Activated CD8-positive, alpha-beta T cell treated with anti-CD3 and anti-CD28 coated beads, Interleukin-2, amount 10 ng/mL, durations not matched to agents 7 days and 5 days (primary cell): ENCODE data around the gene TRAPPC5. TPM values are rescaled to one million over a fixed set of nuclear protein-coding genes. Genes with fewer than 3 reads are reported as not detected.

ENCODE experiments used
- ATAC-seq: fragments of 150-1000 bp; cut with Tn5 transposase; one replicate; pipeline ENCODE4 v1.10.0; 2021; ENCODE audit warnings: moderate library complexity
- CTCF ChIA-PET: fragments of 350-600 bp; sonication (Branson Sonifier 250); formaldehyde crosslinking; loops from one replicate; lab custom pipeline; 2021; ENCODE audit warnings: antibody characterized with exemption; lab: Charles Lee
- POLR2A ChIA-PET: fragments of 350-600 bp; sonication (Branson Sonifier 250); formaldehyde crosslinking; loops from one replicate; lab custom pipeline; 2021; ENCODE audit warnings: antibody characterized with exemption; lab: Charles Lee
- DNase-seq: peaks from one replicate; pipeline ENCODE4 v3.0.0-alpha.2; 2020
- H3K27ac Mint-ChIP-seq: one replicate; pipeline ENCODE4 v1.8.0; 2021; ENCODE audit warnings: mild to moderate bottlenecking, mixed read lengths
- H3K27me3 Mint-ChIP-seq: one replicate; pipeline ENCODE4 v1.8.0; 2021; ENCODE audit warnings: low read depth, mixed read lengths
- H3K36me3 Mint-ChIP-seq: one replicate; pipeline ENCODE4 v1.8.0; 2021; ENCODE audit warnings: low read depth, mixed read lengths
- H3K4me1 Mint-ChIP-seq: one replicate; pipeline ENCODE4 v1.8.0; 2021; ENCODE audit warnings: low read depth, mixed read lengths
- H3K4me3 Mint-ChIP-seq: one replicate; pipeline ENCODE4 v1.8.0; 2021; ENCODE audit warnings: mild to moderate bottlenecking, mixed read lengths
- H3K9me3 Mint-ChIP-seq: one replicate; pipeline ENCODE4 v1.8.0; 2022; ENCODE audit warnings: mixed read lengths; ENCODE audit not compliant: insufficient read depth
- total RNA-seq, 2 experiments: library from RNA; stranded (reverse); gene quantifications; one replicate each; pipeline ENCODE4 v1.2.3, GENCODE V29; 2021

TRAPPC5 gene
- total RNA-seq: 10 to 100 TPM; 92.8 to 95.1 TPM

GRCh38 chr19:7680606-7681339, at the start of gene TRAPPC5:
Gene TRAPPC5 (plus strand): TSS chr19:7680833. CDS start chr19:7682254, 1,421 bp downstream.
- ATAC-seq (peak; percentile 80), DNase-seq (peak; percentile 88)
- Mint-ChIP-seq H3K36me3 (peaks cover 11% of the 10 kb centered on the region), H3K4me3 (peak within 1 kb of the TSS; percentile 87), H3K27ac (peak within 1 kb of the TSS; percentile 93), H3K27me3 (peaks cover 17% of the 10 kb centered on the region), H3K4me1 (peaks cover 54% of the 10 kb centered on the region), H3K9me3 (no peaks in the 10 kb centered on the region)
- ChIA-PET CTCF (interaction anchor here (0.5 to 3.2 kb wide), 63 partner anchors 8 to 1935 kb away, joined by 3 to 100 read pairs (median 4); partner anchors contain the start of genes ARHGEF18, CD209, FCER2 and MAP2K7), POLR2A (interaction anchor here (0.8 to 1.4 kb wide), 3 partner anchors 39 to 112 kb away, joined by 3 to 5 read pairs (median 5); partner anchors contain the start of genes PET100 and XAB2)

GRCh38 chr19:7631577-7631976, 49.1 kb upstream of the TRAPPC5 start:
- no peaks in the 10 kb centered on the region for H3K9me3 Mint-ChIP-seq
- no peaks in the 10 kb centered on the region for H3K27me3 Mint-ChIP-seq
- POLR2A ChIA-PET: interaction anchor here (2.0 kb wide), 1 partner anchor 17 kb away, joined by 6 read pairs; no protein-coding TSS in a partner anchor
- H3K36me3 Mint-ChIP-seq: peaks cover 21% of the 10 kb centered on the region
- ATAC-seq (no peak), DNase-seq (no peak)
- H3K27ac Mint-ChIP-seq: no peak overlapping the region
- no peak overlapping the region for H3K4me3 Mint-ChIP-seq
- peaks cover 43% of the 10 kb centered on the region for H3K4me1 Mint-ChIP-seq
- CTCF ChIA-PET: interaction anchor here (1.2 to 2.6 kb wide), 2 partner anchors 21 to 63 kb away, joined by 3 to 13 read pairs; no protein-coding TSS in a partner anchor

DNA sequence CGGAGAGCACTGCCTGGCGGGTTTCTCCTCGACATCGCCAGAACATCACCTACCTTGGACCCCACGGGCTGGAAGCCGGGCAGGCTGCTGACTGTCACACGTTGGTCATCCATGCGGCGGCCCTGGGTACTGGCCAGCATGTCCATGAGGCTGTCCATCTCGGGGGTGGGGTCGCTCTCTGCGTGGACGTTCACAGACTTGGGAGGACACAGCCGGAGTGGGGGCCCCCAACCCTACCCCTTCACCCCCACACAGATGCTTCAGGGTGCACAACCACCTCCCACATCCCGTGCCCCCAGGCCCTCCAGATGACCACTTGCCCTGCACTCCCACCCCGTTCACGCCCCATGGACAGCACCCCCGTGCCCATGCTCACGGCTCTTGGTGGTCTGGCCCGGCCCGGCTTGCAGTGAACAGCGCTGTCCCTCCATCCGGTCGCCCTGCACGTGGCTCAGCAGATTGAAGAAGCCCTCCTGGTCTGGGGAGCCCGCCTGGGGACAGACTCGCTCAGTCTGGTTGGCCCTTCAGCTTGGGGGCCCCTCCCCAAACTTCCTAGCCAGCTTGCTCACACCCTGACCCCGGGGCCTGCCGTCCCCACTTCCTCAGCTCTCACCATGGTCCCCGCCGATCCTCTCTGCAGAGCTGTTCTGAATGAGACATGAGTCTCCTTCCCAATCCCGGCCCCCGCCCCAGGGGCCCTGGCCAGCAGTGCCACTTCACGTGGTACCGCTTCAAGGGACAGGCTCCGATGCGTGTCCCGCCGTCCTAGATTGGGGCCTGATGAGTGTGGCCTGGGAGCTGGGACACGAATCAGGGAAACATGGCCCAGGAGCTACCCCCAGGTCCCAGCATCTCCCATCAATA, 48.1 kb upstream of the TRAPPC5 start:
- Mint-ChIP-seq H3K4me3 (no peak overlapping the region), H3K27me3 (no peaks in the 10 kb centered on the region), H3K27ac (peak overlapping the region; percentile 60), H3K4me1 (peaks cover 49% of the 10 kb centered on the region), H3K36me3 (peaks cover 15% of the 10 kb centered on the region), H3K9me3 (no peaks in the 10 kb centered on the region)
- ATAC-seq: no peak
- no peak for DNase-seq
- POLR2A ChIA-PET: no interaction called here
- CTCF ChIA-PET: interaction anchor here (1.2 kb wide), 1 partner anchor 64 kb away, joined by 3 read pairs; no protein-coding TSS in a partner anchor

DNA sequence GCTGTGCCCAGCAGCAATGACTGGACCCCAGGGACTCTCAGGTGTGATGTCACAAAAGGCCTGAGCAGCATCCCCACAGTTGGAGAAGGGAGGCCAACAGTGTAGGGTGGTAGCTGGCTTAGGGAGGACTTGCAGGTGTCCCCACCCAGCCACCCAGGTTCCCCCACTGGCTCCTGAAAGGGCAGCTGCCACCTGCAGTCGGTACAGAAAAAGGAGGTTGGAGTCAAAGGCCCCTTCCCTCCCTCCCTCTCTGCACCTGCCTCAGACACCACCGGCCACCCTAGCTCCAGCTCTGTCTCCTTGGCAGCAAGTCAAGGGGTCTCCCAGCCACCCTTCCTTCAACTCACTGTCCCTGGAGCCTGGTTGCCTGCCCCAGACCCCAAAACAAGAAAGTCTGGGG, 46.9 kb upstream of the TRAPPC5 start, which contains the start of gene PCP2:
TSS of gene PCP2 (minus strand) at position 22 of the 400 bp plus-strand sequence. CDS start 262 bp downstream, outside the sequence.
- peaks cover 15% of the 10 kb centered on the region for H3K36me3 Mint-ChIP-seq
- ATAC-seq: no peak
- POLR2A ChIA-PET: no interaction called here
- peaks cover 47% of the 10 kb centered on the region for H3K4me1 Mint-ChIP-seq
- no peaks in the 10 kb centered on the region for H3K27me3 Mint-ChIP-seq
- H3K9me3 Mint-ChIP-seq: no peaks in the 10 kb centered on the region
- DNase-seq: no peak
- CTCF ChIA-PET: interaction anchor here (0.6 kb wide), 1 partner anchor 19 kb away, joined by 3 read pairs; no protein-coding TSS in a partner anchor
- peak within 1 kb of the TSS; percentile 60 for H3K27ac Mint-ChIP-seq
- no peak within 1 kb of the TSS for H3K4me3 Mint-ChIP-seq

DNA sequence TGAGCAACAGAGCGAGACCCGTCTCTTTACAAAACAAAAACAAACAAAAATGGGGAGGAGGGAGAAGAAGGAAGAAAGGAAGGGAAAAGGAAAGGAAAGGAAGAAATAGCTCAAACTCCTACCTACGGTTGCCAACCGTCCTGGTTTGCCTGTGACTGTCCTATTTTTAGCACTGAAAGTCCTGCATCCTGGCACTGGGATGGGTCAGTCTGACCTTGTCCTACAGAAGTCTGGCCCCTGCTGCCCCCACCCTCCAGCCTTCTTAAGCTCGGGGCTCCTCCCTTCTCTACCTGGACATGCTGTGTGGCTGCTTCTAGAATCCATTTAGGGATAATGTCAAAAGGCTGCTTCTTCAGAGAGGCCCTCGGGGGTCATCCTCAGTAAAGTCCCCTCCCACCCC, 45.0 kb upstream of the TRAPPC5 start:
- peak overlapping the region; percentile 92 for H3K27ac Mint-ChIP-seq
- ATAC-seq (no peak), DNase-seq (no peak)
- ChIA-PET CTCF (interaction anchor here (0.8 to 1.6 kb wide), 3 partner anchors 17 to 67 kb away, joined by 3 to 9 read pairs (median 3); partner anchors contain the start of gene TRAPPC5), POLR2A (interaction anchor here (0.6 kb wide), 1 partner anchor 25 kb away, joined by 3 read pairs; no protein-coding TSS in a partner anchor)
- no peaks in the 10 kb centered on the region for H3K9me3 Mint-ChIP-seq
- peak overlapping the region; percentile 29 for H3K4me3 Mint-ChIP-seq
- peaks cover 47% of the 10 kb centered on the region for H3K4me1 Mint-ChIP-seq
- H3K27me3 Mint-ChIP-seq: no peaks in the 10 kb centered on the region
- H3K36me3 Mint-ChIP-seq: peaks cover 25% of the 10 kb centered on the region

DNA sequence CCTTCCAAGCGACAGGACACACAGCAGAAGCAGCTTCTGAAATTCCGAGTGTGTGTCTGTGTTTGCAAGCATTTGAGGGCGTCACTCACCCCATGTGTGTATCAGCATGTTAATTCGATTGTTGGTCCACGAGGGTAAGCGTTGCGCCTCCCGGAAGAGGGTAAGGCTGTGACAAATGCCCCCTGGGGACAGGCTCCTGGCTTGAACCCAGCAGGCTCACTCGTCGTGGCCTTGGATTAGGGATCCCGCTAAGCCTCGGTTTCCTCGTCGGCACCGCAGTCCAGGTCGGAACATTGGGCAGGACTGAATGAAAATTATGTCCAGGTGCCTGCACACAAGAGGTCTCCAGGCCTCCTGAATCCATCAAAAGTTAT, 44.3 kb upstream of the TRAPPC5 start:
- Mint-ChIP-seq H3K27me3 (no peaks in the 10 kb centered on the region), H3K9me3 (no peaks in the 10 kb centered on the region), H3K4me1 (peaks cover 43% of the 10 kb centered on the region), H3K27ac (peak overlapping the region; percentile 92), H3K36me3 (peaks cover 25% of the 10 kb centered on the region), H3K4me3 (peak overlapping the region; percentile 80)
- no peak for DNase-seq
- CTCF ChIA-PET: interaction anchor here (1.3 to 1.6 kb wide), 2 partner anchors 16 to 45 kb away, joined by 3 to 9 read pairs; partner anchors contain the start of gene TRAPPC5
- no peak for ATAC-seq
- POLR2A ChIA-PET: interaction anchor here (0.6 kb wide), 1 partner anchor 24 kb away, joined by 3 read pairs; no protein-coding TSS in a partner anchor

DNA sequence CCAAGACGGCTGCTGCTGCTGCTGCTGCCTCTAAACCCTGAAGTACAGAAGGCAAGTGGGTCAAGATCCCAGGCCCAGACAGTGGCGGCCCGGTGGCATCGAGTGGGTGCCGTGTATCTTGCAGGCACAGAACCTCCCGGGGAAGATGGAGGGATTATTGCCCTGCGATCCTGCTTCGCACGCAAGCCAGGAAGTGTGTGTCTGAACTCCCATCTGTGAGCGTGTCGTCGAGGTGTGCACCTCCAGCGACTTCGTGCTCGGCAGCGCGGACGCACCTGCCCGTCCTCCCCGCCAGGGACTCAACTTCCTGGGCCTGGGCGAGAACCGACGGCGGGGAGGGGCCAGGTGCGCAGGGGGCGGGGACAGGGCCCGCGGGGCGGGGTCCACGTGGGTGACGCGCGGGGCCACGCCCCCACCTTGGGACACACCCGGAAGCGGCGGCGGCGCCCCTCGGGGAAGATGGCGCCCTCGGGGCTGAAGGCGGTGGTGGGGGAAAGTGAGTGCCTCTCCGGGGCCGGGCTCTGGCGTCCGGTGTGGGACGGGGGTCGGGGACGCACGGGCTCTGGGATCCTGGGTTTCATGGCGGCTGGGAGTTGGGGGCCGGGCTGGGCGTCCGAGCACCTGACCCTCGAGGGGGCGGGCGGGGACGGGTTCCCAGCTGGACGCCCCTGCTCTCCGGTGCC, 43.8 kb upstream of the TRAPPC5 start, which contains the start of gene STXBP2:
TSS of gene STXBP2 (plus strand) at position 420 of the 683 bp plus-strand sequence. CDS start at position 460, 40 bp downstream.
- peak within 1 kb of the TSS; percentile 92 for H3K27ac Mint-ChIP-seq
- H3K27me3 Mint-ChIP-seq: no peaks in the 10 kb centered on the region
- peak within 1 kb of the TSS; percentile 80 for H3K4me3 Mint-ChIP-seq
- POLR2A ChIA-PET: interaction anchor here (0.9 to 1.5 kb wide), 5 partner anchors 8 to 69 kb away, joined by 3 to 5 read pairs (median 3); partner anchors contain the start of genes MCEMP1 and RETN
- H3K36me3 Mint-ChIP-seq: peaks cover 22% of the 10 kb centered on the region
- CTCF ChIA-PET: interaction anchor here (1.0 to 2.9 kb wide), 4 partner anchors 15 to 164 kb away, joined by 3 to 15 read pairs (median 3); partner anchors contain the start of gene TRAPPC5
- peak; percentile 94 for DNase-seq
- H3K9me3 Mint-ChIP-seq: no peaks in the 10 kb centered on the region
- peak; percentile 93 for ATAC-seq
- peaks cover 40% of the 10 kb centered on the region for H3K4me1 Mint-ChIP-seq

GRCh38 chr19:7637374-7638256, 43.0 kb upstream of the TRAPPC5 start:
- Mint-ChIP-seq H3K4me1 (peaks cover 40% of the 10 kb centered on the region), H3K4me3 (peak overlapping the region; percentile 80), H3K9me3 (no peaks in the 10 kb centered on the region), H3K36me3 (peaks cover 19% of the 10 kb centered on the region), H3K27ac (peak overlapping the region; percentile 92), H3K27me3 (no peaks in the 10 kb centered on the region)
- ChIA-PET CTCF (interaction anchor here (1.0 to 2.9 kb wide), 4 partner anchors 14 to 163 kb away, joined by 3 to 15 read pairs (median 3); partner anchors contain the start of gene TRAPPC5), POLR2A (interaction anchor here (0.9 to 2.0 kb wide), 8 partner anchors 8 to 69 kb away, joined by 3 to 13 read pairs (median 4); partner anchors contain the start of genes MCEMP1, PET100, RETN and XAB2)
- DNase-seq: peak; percentile 29
- peak; percentile 38 for ATAC-seq

- Mint-ChIP-seq H3K27ac (peak overlapping the region; percentile 72), H3K36me3 (peaks cover 25% of the 10 kb centered on the region), H3K9me3 (no peaks in the 10 kb centered on the region), H3K27me3 (no peaks in the 10 kb centered on the region), H3K4me1 (peaks cover 43% of the 10 kb centered on the region), H3K4me3 (peak overlapping the region; percentile 34)
- ChIA-PET POLR2A (interaction anchor here (2.0 kb wide), 1 partner anchor 9 kb away, joined by 13 read pairs; the partner anchor contains the start of genes PET100 and XAB2), CTCF (interaction anchor here (2.9 kb wide), 1 partner anchor 13 kb away, joined by 15 read pairs; no protein-coding TSS in a partner anchor)
- ATAC-seq (no peak), DNase-seq (no peak)
Measured at GRCh38 chr19:7638802-7639465, 41.7 kb upstream of the TRAPPC5 start.
